OCI-LY7 (cell line): ENCODE measurements around the gene ACSL6.

Source experiments
- EZH2phosphoT487 ChIP-seq: fragments of 200-600 bp; sonication (generic); IDR thresholded peaks from 2 replicates; pipeline ENCODE4 v1.6.1; 2018; ENCODE audit warnings: low read depth, borderline replicate concordance, mild to moderate bottlenecking, mixed run types, antibody characterized with exemption, low read length, moderate library complexity, mixed read lengths
- TF ChIP-seq, protein P1 (sequence below): fragments of 200-600 bp; sonication (generic); conservative IDR thresholded peaks from 2 replicates; pipeline ENCODE4 v1.5.1; 2014; ENCODE audit warnings: mild to moderate bottlenecking, antibody characterized with exemption, low read length, moderate library complexity, mixed read lengths

GRCh38 chr5:131945551-131946168 lies 65.8 kb downstream of the ACSL6 start, which contains the start of gene MEIKIN:
- TF ChIP-seq, protein P1, sequence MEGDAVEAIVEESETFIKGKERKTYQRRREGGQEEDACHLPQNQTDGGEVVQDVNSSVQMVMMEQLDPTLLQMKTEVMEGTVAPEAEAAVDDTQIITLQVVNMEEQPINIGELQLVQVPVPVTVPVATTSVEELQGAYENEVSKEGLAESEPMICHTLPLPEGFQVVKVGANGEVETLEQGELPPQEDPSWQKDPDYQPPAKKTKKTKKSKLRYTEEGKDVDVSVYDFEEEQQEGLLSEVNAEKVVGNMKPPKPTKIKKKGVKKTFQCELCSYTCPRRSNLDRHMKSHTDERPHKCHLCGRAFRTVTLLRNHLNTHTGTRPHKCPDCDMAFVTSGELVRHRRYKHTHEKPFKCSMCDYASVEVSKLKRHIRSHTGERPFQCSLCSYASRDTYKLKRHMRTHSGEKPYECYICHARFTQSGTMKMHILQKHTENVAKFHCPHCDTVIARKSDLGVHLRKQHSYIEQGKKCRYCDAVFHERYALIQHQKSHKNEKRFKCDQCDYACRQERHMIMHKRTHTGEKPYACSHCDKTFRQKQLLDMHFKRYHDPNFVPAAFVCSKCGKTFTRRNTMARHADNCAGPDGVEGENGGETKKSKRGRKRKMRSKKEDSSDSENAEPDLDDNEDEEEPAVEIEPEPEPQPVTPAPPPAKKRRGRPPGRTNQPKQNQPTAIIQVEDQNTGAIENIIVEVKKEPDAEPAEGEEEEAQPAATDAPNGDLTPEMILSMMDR, result no peak
- no peak for TF ChIP-seq EZH2phosphoT487
